ENCODE data around the gene VPS33B.

The VPS33B gene

DNA sequence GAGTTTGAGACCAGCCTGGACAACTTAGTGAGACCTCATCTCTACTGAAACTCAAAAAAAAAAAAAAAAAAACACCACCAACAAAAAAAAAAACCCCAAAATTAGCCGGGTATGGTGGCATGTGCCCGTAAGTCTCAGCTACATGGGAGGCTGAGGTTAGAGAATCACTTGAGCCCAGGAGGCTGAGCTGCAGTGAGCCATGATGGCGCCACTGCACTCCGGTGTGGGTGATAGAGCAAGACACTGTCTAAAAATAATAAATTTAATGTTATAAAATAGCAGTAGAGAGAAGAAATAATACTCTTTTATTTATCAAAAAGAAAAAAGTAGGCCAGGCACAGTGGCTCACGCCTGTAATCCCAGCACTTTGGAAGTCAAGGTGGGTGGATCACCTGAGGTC is 50.3 kb downstream of the VPS33B start:
- DNase-seq = no peak

- DNase-seq = no peak
Observed at GRCh38 chr15:90970274-90970673, 52.1 kb downstream of the VPS33B start.

DNA sequence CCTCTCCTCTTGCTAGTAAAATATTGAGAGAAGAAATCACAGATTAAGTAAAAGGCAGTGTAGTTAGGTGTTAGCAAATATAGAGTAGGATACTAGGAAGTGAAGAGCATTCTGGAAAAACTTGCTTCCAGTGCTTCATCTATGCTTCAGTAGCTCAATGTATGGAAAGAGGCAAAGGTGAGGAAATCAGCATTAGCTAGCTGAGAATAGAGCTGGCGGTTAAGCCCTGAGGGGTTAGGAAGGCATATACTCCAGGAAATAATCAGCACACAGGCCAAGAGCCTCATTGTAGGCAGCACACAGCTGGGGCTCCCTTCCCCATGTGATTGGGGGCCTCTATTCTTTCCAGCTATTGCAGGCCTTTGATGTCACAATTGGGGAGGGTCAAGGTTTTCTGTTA is 54.0 kb downstream of the VPS33B start:
- DNase-seq = no peak

DNA sequence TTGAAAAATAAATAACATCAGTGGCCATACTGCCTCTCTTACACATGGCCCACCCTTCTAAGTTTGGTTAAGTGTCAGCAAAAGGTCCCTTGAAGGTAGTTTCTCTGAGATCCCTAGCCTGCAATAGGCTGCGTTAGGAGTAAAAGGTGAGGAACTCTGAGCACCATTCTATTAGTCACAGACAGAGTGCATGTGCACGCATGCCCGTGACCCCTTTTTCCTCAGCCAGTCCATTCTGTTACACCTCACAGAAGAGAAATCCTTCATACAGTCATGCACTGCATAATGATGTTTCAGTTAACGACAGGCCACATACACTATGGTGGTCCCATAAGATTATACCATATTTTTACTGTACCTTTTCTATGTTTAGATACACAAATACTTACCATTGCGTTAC is 55.2 kb downstream of the VPS33B start:
- no peak for DNase-seq

DNA sequence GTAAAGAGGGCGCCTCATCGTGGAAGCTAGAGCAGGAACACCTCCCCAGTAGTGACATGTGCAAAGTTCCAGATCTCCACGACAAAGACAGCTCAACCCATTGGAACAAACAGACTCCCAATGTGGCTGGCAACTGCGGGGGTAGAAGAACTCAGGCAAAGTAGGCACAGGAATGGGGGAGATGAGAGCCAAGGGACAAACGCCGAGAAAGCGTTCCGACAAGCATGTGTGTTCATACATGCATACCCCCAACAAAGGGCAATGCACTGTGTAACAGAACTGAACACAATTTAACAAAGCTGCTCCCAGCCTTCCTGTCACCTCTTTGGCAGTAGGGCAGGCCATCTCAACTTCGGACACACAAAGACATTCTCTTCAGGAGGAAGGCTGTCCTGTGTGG is 56.1 kb downstream of the VPS33B start:
- no peak for DNase-seq

GRCh38 chr15:90962021-90962420 is 60.4 kb downstream of the VPS33B start:
- no peak for DNase-seq

DNA sequence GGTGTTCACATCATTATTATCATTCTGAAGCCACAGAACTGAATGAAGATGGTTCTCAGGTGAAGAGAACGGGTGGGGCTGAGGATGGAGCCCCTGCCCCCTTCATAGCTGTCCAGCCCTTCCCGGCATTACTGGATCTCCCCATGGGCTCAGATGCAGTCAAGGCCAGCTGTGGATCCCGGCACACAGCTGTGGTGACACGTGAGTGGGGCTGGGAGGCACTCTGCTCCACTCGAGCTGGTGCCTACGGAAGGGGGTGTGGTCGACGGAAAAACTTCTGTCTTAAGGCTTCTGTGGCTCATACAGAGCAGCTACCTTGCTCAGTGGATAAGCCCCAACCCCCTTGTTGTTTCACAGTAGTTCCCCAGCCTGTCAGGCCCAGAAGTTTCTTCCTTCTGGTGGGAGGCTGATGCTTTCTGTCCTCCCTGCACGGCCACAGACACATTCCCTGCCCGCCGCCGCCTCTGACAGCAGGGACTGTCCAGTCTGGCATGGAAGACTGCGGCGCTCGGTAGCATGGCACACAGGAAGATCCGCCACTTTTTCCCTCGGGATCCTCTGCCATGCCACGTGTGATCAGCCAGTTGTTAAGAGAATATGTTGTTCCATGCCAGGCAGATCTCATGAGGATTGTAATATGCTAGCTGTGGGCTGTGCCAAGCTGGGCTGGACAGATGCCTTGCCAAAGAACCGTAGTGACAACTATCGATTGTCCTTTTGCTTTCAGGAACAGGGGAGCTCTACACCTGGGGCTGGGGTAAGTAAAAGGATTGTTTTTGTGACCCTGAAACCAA is 61.9 kb downstream of the VPS33B start:
- no peak for DNase-seq

DNA sequence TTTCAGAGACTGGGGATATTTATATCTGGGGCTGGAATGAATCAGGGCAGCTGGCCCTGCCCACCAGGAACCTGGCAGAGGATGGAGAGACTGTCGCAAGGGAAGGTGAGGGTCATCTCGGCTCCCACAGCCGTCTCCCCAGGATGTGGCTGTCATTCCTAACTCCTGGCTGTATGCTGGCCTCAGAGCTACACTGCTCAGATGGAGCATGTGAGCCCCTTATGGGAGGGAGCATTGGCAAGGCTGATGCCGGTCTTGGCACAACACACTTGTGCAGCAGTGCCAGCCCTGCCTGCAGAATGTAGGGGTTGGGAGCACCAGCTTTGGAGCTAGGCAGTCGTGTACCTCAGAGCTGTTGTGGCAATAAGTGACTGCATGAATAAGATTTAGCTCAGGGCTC is 62.5 kb downstream of the VPS33B start:
- DNase-seq = no peak

DNA sequence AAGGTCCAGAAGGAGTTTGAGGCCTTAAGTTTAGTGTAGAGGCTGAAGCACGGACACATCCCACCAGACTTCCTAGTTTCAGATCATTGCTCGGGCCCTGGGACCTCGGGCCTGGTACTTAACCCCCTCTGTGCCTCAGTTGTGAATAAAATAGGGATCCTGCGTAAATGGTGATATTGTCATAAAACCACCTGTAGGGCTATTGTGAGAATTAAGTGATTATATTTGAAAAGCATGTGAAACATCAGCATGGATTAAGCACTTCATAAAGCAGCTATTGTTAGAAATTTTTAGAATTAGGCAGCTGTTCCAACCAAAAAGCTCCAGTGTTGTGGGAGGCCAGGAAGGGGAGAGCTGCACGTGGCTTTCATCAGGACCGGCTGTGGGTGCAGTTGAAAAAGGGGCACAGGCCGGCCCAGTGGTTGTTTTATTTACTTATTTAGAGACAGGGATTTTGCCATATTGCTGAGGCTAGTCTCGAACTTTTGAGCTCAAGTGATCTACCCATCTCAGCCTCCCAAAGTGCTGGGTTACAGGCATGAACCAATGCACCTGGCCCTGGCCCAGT is 63.3 kb downstream of the VPS33B start:
- no peak for DNase-seq

GRCh38 chr15:90957791-90958190 is 64.6 kb downstream of the VPS33B start:
- DNase-seq = no peak

DNA sequence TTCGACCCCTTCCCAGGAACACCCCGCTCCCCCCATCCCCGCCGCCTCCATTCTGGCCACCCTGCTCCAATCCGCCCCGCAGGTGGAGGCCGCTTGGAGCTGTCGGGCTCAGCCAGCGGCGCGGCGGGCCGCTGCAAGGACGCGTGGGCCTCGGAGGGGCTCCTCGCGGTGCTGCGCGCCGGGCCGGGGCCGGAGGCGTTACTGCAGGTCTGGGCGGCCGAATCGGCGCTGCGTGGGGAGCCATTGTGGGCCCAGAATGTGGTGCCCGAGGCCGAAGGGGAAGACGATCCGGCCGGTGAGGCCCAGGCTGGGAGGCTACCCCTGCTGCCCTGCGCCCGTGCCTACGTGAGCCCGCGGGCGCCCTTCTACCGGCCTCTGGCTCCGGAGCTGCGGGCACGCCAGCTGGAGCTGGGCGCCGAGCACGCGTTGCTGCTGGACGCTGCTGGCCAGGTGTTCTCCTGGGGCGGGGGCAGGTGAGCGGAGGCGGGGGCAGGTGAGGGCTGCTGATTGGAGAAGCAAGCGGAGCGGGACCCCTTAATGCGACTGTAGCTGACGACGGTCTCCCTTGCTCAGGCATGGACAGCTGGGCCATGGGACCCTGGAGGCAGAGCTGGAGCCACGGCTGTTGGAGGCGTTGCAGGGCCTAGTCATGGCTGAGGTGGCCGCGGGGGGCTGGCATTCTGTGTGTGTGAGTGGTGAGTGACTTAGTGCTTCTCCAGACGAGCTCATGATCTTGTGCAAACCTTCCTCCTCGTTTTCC is 65.2 kb downstream of the VPS33B start:
- no peak for DNase-seq

DNA sequence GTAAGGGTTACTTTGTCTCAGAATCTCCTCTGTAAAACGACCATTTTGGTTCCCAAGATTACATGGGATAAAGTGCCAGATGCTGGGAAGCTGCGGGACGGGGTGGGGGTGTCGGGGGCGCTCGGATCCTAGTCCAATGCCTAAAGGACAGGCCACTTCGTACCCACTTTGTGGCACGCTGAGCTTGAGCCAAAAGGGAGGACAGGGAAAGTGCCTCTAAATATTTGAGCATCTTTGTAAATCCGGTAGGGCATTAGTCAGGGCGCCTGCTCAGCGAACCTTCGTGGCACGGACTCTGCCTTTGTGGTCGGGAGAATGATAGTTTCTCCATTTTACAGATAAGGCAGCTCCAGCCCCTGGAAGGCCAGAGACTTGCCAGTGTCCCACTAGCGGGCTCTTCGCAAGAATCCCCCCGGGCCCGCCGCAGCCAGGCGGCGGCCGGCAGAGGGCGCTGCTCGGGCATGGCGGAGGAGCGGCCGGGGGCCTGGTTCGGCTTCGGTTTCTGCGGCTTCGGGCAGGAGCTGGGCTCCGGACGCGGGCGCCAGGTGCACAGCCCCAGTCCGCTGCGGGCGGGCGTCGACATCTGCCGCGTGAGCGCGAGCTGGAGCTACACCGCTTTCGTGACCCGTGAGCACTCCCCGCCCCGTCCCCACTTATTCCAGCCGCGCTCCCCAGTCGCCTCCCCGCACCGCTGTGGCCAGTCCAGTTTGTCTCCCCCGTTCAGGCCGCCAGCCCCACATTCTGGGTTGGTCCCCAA is 65.9 kb downstream of the VPS33B start:
- DNase-seq = peak; percentile 71

DNA sequence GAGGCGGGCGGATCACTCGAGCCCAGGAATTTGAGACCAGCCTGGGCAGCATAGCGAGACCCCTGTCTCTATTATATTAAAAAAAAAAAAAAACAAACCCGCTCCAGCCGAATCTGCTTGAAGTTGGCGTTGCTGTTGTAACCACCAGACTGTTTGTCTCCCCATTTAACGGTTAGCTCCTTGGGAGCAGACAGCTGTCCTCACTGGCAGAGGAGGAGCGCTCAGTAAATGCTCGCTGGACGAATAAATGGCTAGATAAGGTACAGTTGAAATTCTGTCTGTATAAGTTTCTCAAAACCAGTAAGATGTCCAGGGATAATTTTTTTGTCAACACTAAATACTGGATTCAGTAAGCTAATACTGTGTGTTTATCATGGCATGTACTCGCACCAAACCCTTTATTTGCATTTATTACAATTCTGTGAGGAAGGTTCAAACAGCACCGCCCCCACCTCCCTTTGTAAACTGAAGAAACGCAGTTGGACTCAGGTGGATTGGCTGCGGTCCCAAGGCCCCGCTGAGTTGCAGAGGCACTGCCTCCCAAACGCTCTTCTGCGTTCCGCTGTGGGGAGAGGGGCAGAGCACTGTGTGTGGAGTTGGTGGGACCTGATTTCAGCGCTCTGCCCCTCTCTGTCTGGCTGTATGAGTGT is 66.6 kb downstream of the VPS33B start:
- no peak for DNase-seq

DNA sequence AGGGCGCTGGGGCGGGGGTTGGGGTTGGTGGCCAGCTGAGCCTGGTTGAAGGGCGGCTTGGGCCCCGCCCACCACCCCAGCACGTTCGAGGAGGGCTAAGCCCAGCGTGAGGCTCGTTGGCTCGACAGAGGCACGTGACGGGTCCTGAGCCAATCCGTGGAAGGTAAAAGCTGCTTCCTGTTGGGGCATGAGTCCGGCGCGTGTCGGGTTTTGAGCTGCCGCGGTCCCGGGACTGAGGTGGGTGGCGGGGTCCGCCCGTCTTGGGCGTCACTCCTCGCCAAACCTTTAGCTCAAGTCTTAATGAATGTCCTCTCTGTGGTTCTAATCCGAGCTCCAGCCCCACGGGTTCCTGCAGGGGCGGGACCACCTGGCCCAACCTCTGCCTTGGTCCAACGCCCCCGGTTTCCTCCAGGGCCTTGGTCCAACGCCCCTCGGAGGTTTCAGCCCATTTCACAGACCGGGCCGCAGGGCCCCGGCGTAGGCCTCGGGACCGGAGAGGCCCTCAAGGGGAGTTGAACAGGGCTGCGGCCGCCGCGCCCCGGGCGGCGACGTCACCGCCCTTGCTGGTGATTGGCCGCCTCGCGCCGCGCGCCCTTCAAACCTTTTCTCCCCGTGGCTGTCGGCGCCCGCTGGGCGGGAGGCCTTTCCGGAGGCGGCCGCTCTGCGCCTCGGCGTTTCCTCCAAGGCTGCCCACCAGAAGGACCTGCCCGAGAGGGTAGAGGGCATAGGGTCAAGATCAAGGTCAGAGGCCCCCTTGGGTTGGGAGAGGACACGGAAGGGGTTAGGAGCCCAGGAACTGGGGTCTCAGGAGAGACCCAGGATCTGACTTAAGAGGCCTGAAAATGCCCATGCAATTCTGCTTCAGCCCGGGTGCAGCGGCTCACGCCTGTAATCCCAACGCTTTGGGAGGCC is 67.4 kb downstream of the VPS33B start, which contains the start of gene RCCD1:
RCCD1 (plus strand) TSS at position 173 of the 912 bp plus-strand sequence. CDS start 1,851 bp downstream, outside the sequence.
- peak; percentile 85 for DNase-seq

GRCh38 chr15:90953947-90954711 is 68.3 kb downstream of the VPS33B start:
- no peak for DNase-seq

GRCh38 chr15:90952901-90953677 is 69.3 kb downstream of the VPS33B start:
- DNase-seq = no peak

DNA sequence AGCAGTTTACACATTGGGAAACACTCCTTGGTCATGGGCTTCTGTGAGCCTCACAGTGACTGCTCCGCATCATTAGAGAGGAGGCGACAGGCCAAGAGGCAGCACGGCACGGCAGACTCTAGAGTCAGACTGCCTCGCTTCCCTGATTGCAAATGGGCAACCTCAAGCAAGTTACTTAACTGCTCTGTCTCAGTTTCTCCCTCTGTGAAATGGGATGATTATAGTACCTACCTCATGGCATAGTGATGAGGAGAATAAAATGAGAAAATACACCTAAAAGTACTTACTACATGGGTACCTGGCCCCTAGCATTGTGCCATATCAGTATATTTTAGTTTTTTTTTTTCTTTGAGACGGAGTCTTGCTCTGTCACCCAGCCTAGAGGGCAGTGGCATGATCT is 71.7 kb downstream of the VPS33B start:
- no peak for DNase-seq

DNA sequence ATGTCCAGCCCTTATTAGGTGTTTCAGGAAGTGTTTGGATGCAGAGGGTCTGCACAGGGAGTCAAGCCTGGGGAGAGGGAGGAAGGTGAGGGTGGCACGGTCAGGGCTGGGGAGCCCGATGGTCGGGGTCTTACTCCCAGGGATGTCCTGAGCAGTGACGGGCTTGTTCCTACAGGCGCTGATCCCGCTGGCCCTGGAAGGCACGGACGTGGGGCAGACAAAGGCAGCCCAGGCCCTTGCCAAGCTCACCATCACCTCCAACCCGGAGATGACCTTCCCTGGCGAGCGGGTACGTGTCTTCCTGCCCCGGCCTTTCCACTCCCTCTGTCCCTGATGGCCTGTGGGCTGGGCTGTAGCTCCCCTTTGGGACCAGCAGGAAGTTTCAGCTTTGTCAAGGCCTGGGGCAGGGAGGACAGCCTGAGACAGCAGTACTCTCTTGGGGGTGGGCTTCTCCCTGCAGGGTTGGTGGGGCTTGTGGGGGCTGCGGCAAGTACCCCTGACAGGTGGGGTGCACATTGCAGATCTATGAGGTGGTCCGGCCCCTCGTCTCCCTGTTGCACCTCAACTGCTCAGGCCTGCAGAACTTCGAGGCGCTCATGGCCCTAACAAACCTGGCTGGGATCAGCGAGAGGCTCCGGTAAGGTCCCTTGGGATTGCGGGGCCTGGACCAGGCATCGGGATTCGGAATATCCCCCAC is 72.3 kb downstream of the VPS33B start:
- DNase-seq = no peak
